Measurements from ENCODE around the gene SPIN1.

SPIN1 gene

GRCh38 chr9:88437210-88438146, 49.2 kb downstream of the SPIN1 start:
- no peak for DNase-seq

- DNase-seq: no peak
Observed at GRCh38 chr9:88438811-88439210, 50.6 kb downstream of the SPIN1 start.

- DNase-seq: no peak
Observed at GRCh38 chr9:88441301-88442007, 53.2 kb downstream of the SPIN1 start.

GRCh38 chr9:88443480-88444113, 55.4 kb downstream of the SPIN1 start:
- DNase-seq: no peak

- no peak for DNase-seq
Observed at GRCh38 chr9:88446728-88447127, 58.5 kb downstream of the SPIN1 start.

- no peak for DNase-seq
Observed at GRCh38 chr9:88447431-88447830, 59.2 kb downstream of the SPIN1 start.

- no peak for DNase-seq
Observed at GRCh38 chr9:88451160-88451559, 62.9 kb downstream of the SPIN1 start.

- DNase-seq: no peak
Observed at GRCh38 chr9:88458716-88459465, 70.6 kb downstream of the SPIN1 start.

- no peak for DNase-seq
Observed at GRCh38 chr9:88460587-88461332, 72.5 kb downstream of the SPIN1 start.

GRCh38 chr9:88462191-88462590, 73.9 kb downstream of the SPIN1 start:
- DNase-seq: no peak

GRCh38 chr9:88464851-88465250, 76.6 kb downstream of the SPIN1 start:
- no peak for DNase-seq

GRCh38 chr9:88468226-88468625, 80.0 kb downstream of the SPIN1 start:
- no peak for DNase-seq

GRCh38 chr9:88476491-88477271, 88.4 kb downstream of the SPIN1 start:
- DNase-seq: no peak

GRCh38 chr9:88477300-88477751, 89.1 kb downstream of the SPIN1 start:
- no peak for DNase-seq

GRCh38 chr9:88478246-88478645, 90.0 kb downstream of the SPIN1 start:
- DNase-seq: no peak

- DNase-seq: no peak
Observed at GRCh38 chr9:88481933-88482332, 93.7 kb downstream of the SPIN1 start.

GRCh38 chr9:88488166-88488565, 99.9 kb downstream of the SPIN1 start:
- DNase-seq: no peak

- no peak for DNase-seq
Observed at GRCh38 chr9:88494983-88495721, 106.9 kb downstream of the SPIN1 start.

- DNase-seq: no peak
Observed at GRCh38 chr9:88497224-88497623, 109.0 kb downstream of the SPIN1 start.

- no peak for DNase-seq
Observed at GRCh38 chr9:88498880-88499279, 110.6 kb downstream of the SPIN1 start.
